Measurements from ENCODE around the gene ITPA.
A peak's percentile ranks its signal among the peaks of the same experiment; 100 is the strongest.

ITPA gene

DNA sequence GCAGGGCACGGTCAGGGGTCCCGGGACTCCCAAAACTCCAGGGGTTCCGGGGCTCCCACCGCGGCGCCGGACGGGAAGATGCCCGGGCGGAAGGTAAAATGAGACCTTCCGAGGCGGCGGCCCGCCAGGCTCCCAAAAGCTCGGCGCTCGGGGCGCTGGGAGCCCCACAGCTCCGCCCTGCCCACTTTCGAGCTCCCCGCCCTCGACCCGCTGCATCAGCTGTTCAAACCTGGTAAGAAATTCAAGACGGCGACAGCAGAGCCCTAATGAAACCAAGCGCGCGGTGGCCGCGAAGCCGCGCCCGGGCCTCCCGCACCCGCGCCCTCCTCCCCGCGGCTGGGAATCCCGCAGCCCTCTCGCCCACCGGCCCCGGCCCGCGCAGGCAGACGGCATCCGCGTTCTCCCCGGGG lies 29.3 kb downstream of the ITPA start:
- Histone ChIP-seq H3K4me2 (ENCODE audit: low read depth, low read length, poor library complexity, severe bottlenecking) (peak overlapping the region; percentile 86), H2AFZ (ENCODE audit: low read length) (peak overlapping the region; percentile 94), H3K4me1 (ENCODE audit: insufficient read depth, low read length, poor library complexity, severe bottlenecking) (peaks cover 5% of the 10 kb centered on the region), H3K4me3 (ENCODE audit: low read length, poor library complexity, severe bottlenecking) (peak overlapping the region; percentile 82), H3K9me2 (replicated peaks; ENCODE audit: low read depth, low read length) (no peaks in the 10 kb centered on the region), H3K27me3 (ENCODE audit: insufficient read depth, low read length, poor library complexity, severe bottlenecking) (peaks cover 7% of the 10 kb centered on the region), H3K9ac (ENCODE audit: low read depth, low read length, poor library complexity, severe bottlenecking) (peak overlapping the region; percentile 69), H3K79me2 (ENCODE audit: insufficient read depth, low read length) (peaks cover 4% of the 10 kb centered on the region; the same call in 1 of the 2 replicates), H3K9me3 (ENCODE audit: insufficient read depth, low read depth, low read length) (no peaks in the 10 kb centered on the region), H4K20me1 (ENCODE audit: insufficient read depth, low read length, poor library complexity, severe bottlenecking) (no peaks in the 10 kb centered on the region), H3K36me3 (ENCODE audit: insufficient read depth, low read length) (no peaks in the 10 kb centered on the region), H3F3A (ENCODE audit: low read depth) (no peaks in the 10 kb centered on the region)
- TF ChIP-seq EZH2phosphoT487 (IDR thresholded peaks at IDR 0.05; ENCODE audit: borderline replicate concordance) (no peak), CTCF (conservative IDR thresholded peaks at IDR 0.05; ENCODE audit: low read length) (no peak)

DNA sequence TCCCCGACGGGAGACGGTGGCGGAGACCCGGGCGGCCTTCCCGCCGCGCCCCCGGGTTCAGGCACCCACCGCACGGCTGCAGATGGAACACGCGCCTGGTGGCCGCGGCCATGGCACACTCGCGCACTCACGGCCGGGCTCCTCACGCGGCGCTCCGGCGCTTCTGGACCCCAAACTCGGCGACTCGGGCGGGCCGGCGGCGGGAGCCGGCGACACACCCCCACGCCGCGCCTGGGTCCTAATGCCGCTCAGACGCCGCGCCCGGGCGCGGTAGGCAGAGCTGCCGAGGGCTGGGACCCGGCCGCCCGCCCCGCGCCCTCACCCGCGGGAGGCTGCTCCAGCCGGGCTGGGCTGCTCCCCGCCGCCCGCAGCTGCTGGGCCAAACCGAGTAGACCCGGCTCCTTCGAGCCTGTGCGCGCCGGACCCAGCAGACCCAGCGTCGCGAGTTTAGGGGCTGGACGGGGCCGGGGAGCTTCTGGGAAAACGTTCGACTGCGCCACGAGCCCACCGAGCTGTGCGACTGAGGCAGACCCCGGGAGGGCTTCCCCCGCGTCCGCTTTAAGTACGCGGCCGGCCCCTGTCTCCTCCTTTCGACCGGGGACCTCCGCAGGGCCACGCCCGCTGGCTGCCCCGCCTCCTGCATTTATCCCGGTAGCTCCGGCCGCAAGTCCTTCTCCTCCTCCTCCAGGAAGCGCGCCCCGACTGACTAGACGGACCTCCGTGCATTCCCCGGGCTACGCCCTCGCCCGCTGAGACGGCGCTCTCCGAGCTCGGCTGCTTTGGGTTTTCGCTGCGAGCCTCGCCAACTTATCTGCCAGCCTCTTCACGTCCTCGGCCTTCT lies 29.9 kb downstream of the ITPA start, which contains the start of gene SLC4A11:
Gene SLC4A11 (minus strand): TSS at position 165 of the 841 bp plus-strand sequence. CDS start 53 bp downstream, at position 112.
- no peaks in the 10 kb centered on the region for H3K36me3 ChIP-seq (ENCODE audit: insufficient read depth, low read length)
- H3F3A ChIP-seq (ENCODE audit: low read depth) = no peaks in the 10 kb centered on the region
- H3K27me3 ChIP-seq (ENCODE audit: insufficient read depth, low read length, poor library complexity, severe bottlenecking) = peaks cover 7% of the 10 kb centered on the region
- peak within 1 kb of the TSS; percentile 86 for H3K4me2 ChIP-seq (ENCODE audit: low read depth, low read length, poor library complexity, severe bottlenecking)
- H3K9me3 ChIP-seq (ENCODE audit: insufficient read depth, low read depth, low read length) = no peaks in the 10 kb centered on the region
- no peaks in the 10 kb centered on the region for H4K20me1 ChIP-seq (ENCODE audit: insufficient read depth, low read length, poor library complexity, severe bottlenecking)
- TF ChIP-seq EZH2phosphoT487 (IDR thresholded peaks at IDR 0.05; ENCODE audit: borderline replicate concordance) (no peak), CTCF (conservative IDR thresholded peaks at IDR 0.05; ENCODE audit: low read length) (no peak)
- peak within 1 kb of the TSS; percentile 69 for H3K9ac ChIP-seq (ENCODE audit: low read depth, low read length, poor library complexity, severe bottlenecking)
- H3K9me2 ChIP-seq (replicated peaks; ENCODE audit: low read depth, low read length) = no peaks in the 10 kb centered on the region
- H2AFZ ChIP-seq (ENCODE audit: low read length) = peak within 1 kb of the TSS; percentile 94
- peaks cover 4% of the 10 kb centered on the region; the same call in 1 of the 2 replicates for H3K79me2 ChIP-seq (ENCODE audit: insufficient read depth, low read length)
- peak within 1 kb of the TSS; percentile 82 for H3K4me3 ChIP-seq (ENCODE audit: low read length, poor library complexity, severe bottlenecking)
- H3K4me1 ChIP-seq (ENCODE audit: insufficient read depth, low read length, poor library complexity, severe bottlenecking) = peaks cover 5% of the 10 kb centered on the region

DNA sequence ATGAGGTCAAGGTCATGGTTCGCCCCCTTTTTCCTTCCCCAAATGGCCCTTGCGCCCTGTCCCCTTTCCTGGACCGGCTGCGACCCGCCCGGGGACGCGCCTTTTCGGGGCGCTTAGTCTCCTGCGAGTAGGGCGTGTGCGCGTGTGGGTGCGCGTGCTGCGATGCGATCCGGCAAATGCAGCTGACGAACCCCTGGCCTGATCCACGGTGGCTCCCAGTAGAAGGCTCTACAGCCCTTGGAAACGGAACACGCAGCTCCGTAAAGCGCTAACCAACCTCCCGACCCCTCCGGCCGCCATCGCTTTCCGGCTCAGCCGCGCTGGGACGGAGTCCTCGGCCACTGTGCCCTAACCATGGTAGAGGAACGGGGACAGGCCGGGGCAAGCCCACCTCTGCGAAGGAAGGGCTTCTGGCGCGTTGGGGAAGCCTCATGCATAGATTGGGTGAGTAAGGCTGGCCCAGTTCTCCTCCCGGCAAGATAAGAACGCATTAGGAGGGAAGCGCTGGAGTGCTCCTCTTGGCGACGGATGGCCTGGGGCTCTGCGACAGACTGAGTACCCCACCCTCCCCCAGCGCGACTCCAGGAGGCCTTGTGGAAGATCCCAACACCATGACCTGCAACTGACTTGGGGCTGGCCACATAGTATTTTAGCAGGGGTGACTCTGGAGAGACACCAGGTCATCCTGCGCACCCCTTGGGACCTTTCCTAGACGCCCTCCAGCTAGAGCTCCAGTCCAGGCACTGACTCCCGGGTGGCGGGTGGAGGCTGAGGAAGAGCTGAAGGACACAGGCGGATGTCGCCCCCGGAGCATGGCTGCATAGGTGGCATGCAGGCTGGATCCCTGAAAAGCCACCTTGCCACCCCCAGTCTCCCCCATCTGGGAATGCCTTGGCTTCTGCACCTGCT lies 30.8 kb downstream of the ITPA start:
- Histone ChIP-seq H3F3A (ENCODE audit: low read depth) (no peaks in the 10 kb centered on the region), H3K9me3 (ENCODE audit: insufficient read depth, low read depth, low read length) (no peaks in the 10 kb centered on the region), H3K4me1 (ENCODE audit: insufficient read depth, low read length, poor library complexity, severe bottlenecking) (peaks cover 5% of the 10 kb centered on the region), H3K79me2 (ENCODE audit: insufficient read depth, low read length) (peaks cover 4% of the 10 kb centered on the region; the same call in 1 of the 2 replicates), H3K9ac (ENCODE audit: low read depth, low read length, poor library complexity, severe bottlenecking) (peak overlapping the region; percentile 69), H3K4me3 (ENCODE audit: low read length, poor library complexity, severe bottlenecking) (peak overlapping the region; percentile 82), H3K36me3 (ENCODE audit: insufficient read depth, low read length) (no peaks in the 10 kb centered on the region), H3K27me3 (ENCODE audit: insufficient read depth, low read length, poor library complexity, severe bottlenecking) (peaks cover 7% of the 10 kb centered on the region), H4K20me1 (ENCODE audit: insufficient read depth, low read length, poor library complexity, severe bottlenecking) (no peaks in the 10 kb centered on the region), H3K4me2 (ENCODE audit: low read depth, low read length, poor library complexity, severe bottlenecking) (peak overlapping the region; percentile 86), H2AFZ (ENCODE audit: low read length) (peak overlapping the region; percentile 94), H3K9me2 (replicated peaks; ENCODE audit: low read depth, low read length) (no peaks in the 10 kb centered on the region)
- TF ChIP-seq EZH2phosphoT487 (IDR thresholded peaks at IDR 0.05; ENCODE audit: borderline replicate concordance) (no peak), CTCF (conservative IDR thresholded peaks at IDR 0.05; ENCODE audit: low read length) (no peak)

Measured in Loucy (cell line).